ENCODE results near the gene FEM1C.

Gene FEM1C

GRCh38 chr5:115558388-115558956 is 13.9 kb upstream of the FEM1C start:
- no peak for DNase-seq (ENCODE audit: low read depth)

GRCh38 chr5:115557667-115558387 is 13.3 kb upstream of the FEM1C start:
- DNase-seq (ENCODE audit: low read depth), result no peak

GRCh38 chr5:115556276-115556675 is 11.7 kb upstream of the FEM1C start:
- DNase-seq (ENCODE audit: low read depth), result no peak

GRCh38 chr5:115555084-115555633 is 10.6 kb upstream of the FEM1C start:
- no peak for DNase-seq (ENCODE audit: low read depth)

- DNase-seq (ENCODE audit: low read depth), result no peak
Measured at GRCh38 chr5:115553082-115553481, 8.5 kb upstream of the FEM1C start.

- no peak for DNase-seq (ENCODE audit: low read depth)
Measured at GRCh38 chr5:115551415-115551814, 6.8 kb upstream of the FEM1C start.

- DNase-seq (ENCODE audit: low read depth), result no peak
Measured at GRCh38 chr5:115549154-115549553, 4.6 kb upstream of the FEM1C start.

GRCh38 chr5:115548683-115549082 is 4.1 kb upstream of the FEM1C start:
- no peak for DNase-seq (ENCODE audit: low read depth)

GRCh38 chr5:115545351-115545882 is 842 bp upstream of the FEM1C start:
- no peak for DNase-seq (ENCODE audit: low read depth)

GRCh38 chr5:115544043-115544435 is 536 bp downstream of the FEM1C start:
- DNase-seq (ENCODE audit: low read depth), result peak; percentile 40

GRCh38 chr5:115543365-115544042 is 1.1 kb downstream of the FEM1C start:
- DNase-seq (ENCODE audit: low read depth), result no peak

GRCh38 chr5:115542651-115543364 is 1.8 kb downstream of the FEM1C start:
- no peak for DNase-seq (ENCODE audit: low read depth)

- no peak for DNase-seq (ENCODE audit: low read depth)
Measured at GRCh38 chr5:115542086-115542485, 2.5 kb downstream of the FEM1C start.

GRCh38 chr5:115541611-115542010 is 3.0 kb downstream of the FEM1C start:
- DNase-seq (ENCODE audit: low read depth), result no peak

- DNase-seq (ENCODE audit: low read depth), result no peak
Measured at GRCh38 chr5:115535479-115536035, 9.0 kb downstream of the FEM1C start.

- DNase-seq (ENCODE audit: low read depth), result no peak
Measured at GRCh38 chr5:115532517-115532916, 12.1 kb downstream of the FEM1C start.

- no peak for DNase-seq (ENCODE audit: low read depth)
Measured at GRCh38 chr5:115531787-115532367, 12.7 kb downstream of the FEM1C start.

GRCh38 chr5:115531380-115531779 is 13.2 kb downstream of the FEM1C start:
- DNase-seq (ENCODE audit: low read depth), result no peak

GRCh38 chr5:115530426-115530825 is 14.1 kb downstream of the FEM1C start:
- no peak for DNase-seq (ENCODE audit: low read depth)

- no peak for DNase-seq (ENCODE audit: low read depth)
Measured at GRCh38 chr5:115526604-115527003, 18.0 kb downstream of the FEM1C start.

- no peak for DNase-seq (ENCODE audit: low read depth)
Measured at GRCh38 chr5:115524199-115524847, 20.3 kb downstream of the FEM1C start.

Measured in T follicular helper cell (primary cell).